ENCODE data around the gene SLC33A1.
"Not testable (repeated sequence)": the region's sequence is repeated elsewhere in the genome, so short reads cannot be mapped to it uniquely, and the experiment has no call there.

Gene SLC33A1

DNA sequence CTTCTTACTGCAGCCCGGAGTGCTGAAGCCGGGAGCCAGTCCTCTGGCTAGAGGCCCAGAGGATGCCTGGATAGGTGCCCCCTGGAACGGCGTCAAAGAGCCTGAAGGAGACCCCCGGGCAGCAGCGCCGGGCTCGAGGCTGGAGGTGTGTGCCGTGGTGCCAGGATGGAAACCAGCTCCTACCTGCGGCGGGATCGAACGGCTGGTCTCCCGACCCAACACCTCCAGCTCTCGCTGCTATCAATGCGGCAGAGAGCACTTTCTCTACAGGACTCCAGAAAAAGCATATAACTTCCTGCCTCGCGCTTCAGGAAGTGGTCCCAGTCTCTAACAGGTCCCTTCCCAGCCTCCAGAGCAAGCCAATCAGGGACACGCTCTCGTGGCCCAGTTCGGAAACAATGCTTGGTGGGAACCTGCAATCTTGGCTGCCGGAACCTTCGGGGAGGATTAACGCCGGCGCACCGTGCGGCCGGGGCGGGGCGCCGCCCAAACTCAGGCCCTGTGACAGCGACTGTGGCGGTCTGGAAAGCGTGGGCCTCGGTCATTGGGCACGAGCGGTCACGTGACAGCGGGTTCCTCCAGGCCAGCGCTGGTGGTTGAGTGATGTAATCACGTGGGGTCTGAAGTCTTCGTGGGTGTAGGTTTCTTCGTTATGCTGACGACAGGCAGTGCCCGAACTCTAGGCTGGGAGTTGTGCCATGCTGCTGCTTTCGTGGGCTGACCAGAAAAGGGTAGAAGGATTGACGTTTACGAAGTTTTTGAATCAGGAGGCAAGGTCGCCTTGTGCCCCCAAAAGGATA, at the start of gene SLC33A1:
SLC33A1 (minus strand) TSS at position 287 of the 800 bp plus-strand sequence. CDS start 430 bp downstream, outside the sequence.
- peak; percentile 98 for DNase-seq

DNA sequence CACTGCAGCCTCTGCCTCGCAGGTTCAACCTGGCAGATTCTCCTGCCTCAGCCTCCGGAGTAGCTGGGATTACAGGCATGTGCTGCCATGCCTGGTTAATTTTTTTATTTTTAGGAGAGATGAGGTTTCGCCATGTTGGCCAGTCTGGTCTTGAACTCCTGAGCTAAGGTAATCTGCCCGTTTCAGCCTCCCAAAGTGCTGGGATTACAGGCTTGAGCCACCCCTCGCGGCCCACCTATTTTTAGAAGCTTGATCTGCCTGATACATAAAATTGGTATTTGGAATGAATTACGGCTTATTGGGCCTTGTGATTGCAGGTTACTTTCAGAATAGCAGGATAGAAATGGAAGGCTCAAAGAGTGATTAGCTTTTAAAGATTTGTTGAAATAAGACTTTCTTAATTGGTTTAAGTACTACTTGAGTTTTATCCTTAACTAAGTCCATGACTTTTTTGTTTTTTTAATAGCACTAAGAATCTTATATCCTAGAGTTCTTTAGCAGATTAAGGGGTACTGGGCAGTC, 41.2 kb upstream of the SLC33A1 start:
- no peak for DNase-seq

DNA sequence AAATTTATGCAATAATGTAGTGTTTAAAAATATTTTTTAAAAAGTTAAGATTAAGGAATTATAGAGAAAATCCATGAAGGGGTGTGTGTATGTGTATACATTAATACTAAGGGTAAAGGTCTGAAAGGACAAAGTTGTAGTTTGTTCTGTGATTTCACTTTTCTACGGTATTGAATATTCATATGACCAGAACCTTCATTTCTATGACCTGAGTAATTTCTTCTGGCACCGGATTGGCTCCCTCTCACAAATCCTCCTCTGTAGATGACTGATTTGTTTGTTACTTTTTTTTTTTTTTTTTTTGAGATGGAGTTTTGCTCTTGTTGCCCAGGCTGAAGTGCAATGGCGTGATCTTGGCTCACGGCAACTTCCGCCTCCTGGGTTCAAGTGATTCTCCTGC, 37.1 kb upstream of the SLC33A1 start:
- DNase-seq, result no peak

DNA sequence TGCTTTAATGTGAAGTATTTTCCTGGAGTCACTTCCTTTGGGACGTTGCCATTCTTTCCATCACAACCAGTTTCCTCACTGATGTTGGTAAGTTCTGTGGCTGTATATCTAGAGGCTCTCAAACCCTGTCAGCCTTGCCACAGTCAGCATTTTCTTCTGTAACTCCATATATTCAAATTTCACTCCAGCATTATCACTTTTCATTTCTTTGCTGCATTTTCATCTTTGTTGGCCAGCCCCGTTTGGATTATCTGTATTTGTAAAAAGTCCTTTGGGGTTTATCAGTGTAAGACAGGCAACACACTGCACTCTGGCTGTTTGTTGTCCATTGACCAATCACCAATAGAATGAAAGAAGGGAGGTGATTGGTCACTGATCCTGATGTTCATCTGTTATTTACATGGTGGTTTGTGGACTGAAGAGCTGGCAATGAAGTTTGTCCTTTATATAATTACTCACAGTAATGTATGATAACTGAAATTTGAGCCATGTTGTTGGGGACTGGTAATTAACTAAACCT, 36.5 kb upstream of the SLC33A1 start:
- no peak for DNase-seq

DNA sequence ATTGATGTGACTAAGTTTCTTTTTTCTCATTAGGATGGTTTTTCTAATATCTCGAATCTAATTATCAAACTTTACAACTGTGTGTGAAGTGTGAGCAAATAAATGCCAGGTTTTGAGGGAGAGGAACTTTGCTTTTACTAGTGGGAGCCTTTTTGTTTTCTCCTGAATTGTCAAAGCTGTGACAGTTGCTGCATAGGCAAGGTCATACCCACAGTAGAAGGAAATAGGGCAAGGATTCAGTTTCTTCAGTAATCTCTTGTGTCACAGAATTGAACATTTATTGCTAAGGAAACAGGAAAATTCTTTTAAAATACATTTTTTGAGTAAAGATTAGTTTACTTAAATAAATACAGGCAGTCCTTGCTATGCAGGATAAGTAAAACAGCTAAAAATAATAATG, 35.7 kb upstream of the SLC33A1 start:
- DNase-seq, result no peak

DNA sequence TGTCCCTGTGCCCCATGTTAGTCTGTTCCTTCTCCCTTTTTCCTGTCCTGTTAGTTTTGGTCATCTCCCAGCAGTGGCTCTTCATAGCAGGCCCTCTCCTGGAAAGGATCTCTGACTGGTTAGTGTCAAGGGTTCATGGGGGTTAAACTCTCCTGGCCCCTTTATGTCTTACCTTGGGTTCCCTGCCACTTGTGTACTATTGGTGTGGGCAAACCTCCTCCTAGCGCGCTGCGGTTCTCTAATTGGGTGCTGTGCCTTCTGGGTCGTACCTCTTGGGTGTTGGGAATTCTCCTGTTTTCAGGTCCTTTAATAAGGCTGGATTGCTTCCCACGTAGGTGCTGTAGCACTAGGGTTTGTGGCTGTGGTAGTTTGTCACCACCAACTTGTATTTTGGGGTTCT, 35.0 kb upstream of the SLC33A1 start:
- no peak for DNase-seq

DNA sequence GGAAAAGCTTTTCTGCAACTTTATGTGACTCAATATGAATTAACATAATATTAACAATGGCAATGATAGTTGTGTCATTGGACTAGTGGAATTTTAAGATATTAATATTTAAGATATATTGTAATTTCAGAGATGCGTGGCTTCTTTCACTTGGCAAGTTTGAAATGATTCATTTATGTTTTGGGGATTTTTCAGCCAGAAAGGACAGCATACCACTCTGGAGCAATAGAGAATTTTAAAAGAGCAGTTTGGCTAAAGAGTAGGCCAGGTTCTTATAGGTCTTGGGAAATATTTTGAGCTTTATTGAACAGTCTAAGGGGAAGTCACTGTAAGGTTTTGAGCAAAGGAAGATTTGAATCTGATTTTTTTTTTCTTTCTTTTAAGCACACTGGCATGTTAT, 32.7 kb upstream of the SLC33A1 start:
- no peak for DNase-seq

DNA sequence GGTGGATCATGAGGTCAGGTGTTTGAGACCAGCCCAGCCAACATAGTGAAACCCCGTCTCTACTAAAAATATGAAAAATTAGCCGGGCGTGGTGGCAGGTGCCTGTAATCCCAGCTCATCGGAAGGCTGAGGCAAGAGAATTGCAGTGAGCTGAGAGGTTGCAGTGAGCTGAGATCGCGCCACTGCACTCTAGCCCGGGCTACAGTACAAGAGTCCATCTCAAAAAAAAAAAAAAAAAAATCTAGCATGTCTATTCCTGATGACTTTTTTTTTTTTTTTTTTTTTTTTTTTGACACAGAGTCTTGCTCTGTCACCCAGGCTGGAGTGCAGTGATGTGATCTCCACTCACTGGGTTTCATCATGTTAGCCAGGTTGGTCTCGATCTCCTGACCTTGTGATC, 32.1 kb upstream of the SLC33A1 start:
- DNase-seq, result not testable (repeated sequence)

DNA sequence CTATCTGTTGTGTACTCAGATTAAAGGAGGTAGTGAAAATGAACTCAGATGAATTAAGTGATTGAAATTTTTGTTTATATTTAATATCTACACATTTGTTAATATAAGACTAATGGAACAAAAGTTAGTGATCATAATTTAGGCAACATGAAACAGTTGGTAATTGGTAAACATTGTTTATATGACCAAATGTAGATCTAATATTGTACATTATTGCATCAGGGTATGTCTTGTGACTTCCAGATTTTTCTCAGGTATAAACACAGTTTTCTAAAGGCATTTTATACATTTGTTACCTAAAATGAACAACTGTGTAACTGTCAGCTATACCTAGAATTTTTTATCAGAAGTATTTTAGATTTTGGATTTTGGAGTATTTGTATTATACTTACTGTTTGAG, 31.1 kb upstream of the SLC33A1 start:
- no peak for DNase-seq

DNA sequence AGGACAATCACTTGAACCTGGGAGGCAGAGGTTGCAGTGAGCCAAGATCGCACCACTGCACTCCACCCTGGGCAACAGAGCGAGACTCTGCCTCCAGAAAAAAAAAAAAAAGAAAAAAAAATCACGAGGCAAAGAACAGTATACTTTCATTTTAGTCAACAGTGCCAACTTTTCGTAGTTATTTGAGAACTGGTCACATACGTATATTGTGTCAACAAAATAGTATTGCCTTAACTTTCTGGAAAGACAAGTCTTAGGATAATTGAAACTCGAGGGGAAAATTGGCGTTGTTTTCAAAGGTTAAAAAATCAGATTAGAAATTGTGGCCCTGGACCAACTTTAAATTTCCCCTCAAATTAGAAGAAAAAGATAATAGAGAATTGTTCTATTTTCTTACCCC, 30.1 kb upstream of the SLC33A1 start:
- no peak for DNase-seq

DNA sequence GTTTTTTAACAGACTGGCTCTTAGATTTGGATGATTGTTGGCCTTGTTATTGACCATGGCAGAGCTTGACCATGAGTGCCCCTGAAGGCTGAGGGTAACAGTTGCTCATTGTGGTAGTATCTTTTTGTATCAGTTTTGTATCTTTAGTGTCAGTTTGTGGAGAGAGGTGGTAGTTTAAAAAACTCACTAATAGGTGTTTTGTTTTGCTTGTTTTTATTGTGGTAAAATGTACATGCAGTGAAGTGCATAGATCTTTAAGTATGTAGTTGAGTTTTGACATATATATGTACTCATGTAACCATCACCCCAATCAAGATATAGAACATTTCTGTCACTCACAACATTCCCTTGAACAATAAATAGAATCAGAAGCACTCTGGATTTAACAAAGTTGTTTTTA, 26.1 kb upstream of the SLC33A1 start:
- DNase-seq, result no peak

DNA sequence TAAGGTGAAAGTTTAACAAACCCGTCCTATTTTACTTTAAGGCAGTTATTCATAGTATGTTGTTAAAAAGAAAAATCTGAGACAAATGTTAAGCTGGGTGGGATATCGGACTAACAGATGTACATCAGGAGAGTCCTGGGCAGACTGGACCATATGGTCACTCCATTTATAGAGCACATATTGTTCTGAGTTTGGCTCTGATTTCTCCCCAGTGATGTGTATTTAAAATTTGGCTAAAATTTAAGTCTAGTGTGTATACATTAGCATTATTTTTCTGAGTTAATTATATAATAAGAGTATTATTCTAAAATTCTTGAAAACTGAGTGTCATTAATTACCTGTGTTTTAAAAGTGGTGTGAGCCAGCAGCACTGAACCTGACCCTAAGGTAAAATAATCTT, 22.3 kb upstream of the SLC33A1 start:
- DNase-seq, result no peak

DNA sequence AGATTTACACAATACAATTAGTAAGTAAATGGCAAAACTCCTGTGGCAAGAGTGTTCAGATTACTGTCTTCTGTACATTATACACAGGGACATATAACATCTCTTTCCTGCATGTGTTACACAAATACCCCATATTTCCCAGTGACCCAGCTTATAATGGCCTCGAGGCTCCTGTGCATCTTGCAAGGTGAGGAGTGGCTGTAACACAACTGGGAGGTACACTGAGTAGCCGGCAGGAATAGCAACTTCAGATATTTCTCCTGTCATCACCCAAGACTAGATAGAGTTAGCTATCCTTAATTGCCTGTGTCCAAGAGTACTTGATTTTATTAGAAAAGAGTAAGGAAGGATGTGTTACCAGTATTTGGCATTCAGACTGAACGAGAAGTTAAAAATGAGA, 21.8 kb upstream of the SLC33A1 start:
- DNase-seq, result no peak

DNA sequence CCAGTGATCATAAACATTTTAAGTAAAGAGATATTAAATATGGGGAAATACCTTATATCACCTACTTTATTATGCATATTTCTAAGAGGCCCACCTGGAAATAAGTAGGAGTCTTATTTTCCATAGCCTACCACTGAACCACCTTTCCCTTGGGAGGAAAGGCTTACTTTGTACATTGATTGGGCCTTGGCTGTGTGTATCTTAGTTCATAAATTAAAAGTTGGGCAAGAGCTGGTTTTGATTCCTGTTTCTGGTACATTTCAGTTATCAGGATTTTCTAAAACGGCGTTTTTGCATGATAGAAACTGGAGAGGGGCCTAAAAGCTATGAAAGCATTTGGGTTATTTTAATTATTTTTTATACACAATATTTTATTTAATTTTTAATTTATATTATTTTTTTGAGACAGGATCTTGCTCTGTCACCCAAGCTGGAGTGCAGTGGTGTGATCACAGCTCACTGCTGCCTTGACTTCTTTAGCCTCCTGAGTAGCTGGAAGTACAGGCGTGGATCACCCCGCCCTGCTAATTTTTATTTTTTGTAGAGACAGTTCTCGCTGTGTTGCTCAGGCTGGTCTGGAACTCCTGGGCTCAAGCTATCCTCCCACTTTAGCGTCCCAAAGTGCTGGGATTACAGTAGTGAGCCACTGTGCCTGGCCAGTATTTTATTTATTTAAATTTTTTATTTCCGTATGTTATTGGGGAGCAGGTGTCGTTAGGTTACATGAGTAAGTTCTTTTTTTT, 18.8 kb upstream of the SLC33A1 start:
- no peak for DNase-seq

DNA sequence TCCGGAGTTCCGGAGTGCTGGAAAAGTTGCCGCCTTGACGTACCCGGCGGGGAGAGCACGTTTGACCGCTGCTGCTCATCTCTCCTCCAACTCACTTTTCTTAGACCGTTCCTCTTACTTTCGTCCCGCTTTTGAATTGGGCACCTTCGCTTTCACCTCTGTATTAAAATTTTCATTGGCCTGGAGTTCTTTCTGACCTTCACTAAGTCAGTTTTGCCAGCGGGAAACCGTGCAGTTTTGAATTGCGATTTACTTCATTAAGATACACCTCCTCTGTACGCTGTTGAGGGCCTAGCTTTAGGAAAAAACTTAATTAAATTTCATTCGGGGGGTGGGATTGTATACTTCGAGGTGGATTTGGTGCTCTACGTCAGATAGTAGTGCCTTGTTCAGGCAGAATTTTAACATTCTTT, 17.5 kb upstream of the SLC33A1 start:
- DNase-seq, result no peak

DNA sequence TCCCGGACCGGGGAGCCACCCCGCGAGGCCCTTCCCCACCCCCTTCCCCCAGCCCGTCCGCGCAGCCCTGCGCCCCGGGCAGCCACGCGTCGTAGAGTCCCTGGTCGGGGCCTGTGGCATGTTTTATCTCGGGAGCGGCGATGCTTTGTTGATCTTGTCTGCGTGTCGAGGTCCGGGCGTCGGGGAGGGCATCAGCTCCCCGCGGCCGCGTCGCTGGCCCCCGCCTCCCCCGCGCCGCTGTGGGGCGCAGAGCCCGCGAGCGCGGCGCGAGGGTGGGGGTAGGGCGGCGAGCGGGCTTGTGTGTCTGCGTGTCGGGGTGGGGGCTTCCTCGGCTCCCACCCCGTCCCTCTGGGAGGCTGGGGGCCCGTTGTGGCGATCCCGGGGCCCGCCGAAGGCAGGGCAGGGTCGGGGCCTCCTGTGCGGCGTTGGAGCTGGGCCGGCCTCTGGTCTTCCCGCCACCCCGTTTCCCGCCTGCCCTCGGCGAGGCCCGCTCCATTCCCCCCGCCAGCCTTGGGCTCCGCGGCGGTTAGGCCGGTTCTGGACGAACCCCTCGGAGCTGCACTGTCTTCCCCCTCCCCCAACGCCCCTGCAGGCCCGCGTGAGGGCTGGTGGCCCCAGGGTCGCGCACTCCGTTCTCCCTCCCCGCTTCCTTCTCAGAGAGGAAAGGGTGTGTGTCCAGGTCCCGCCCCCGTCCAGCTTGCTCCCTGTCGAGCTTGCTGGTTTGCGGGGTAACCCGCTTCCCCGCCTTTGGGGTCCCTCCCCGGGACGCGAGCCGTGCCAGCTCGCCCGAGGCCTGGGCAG, 16.9 kb upstream of the SLC33A1 start:
- no peak for DNase-seq

DNA sequence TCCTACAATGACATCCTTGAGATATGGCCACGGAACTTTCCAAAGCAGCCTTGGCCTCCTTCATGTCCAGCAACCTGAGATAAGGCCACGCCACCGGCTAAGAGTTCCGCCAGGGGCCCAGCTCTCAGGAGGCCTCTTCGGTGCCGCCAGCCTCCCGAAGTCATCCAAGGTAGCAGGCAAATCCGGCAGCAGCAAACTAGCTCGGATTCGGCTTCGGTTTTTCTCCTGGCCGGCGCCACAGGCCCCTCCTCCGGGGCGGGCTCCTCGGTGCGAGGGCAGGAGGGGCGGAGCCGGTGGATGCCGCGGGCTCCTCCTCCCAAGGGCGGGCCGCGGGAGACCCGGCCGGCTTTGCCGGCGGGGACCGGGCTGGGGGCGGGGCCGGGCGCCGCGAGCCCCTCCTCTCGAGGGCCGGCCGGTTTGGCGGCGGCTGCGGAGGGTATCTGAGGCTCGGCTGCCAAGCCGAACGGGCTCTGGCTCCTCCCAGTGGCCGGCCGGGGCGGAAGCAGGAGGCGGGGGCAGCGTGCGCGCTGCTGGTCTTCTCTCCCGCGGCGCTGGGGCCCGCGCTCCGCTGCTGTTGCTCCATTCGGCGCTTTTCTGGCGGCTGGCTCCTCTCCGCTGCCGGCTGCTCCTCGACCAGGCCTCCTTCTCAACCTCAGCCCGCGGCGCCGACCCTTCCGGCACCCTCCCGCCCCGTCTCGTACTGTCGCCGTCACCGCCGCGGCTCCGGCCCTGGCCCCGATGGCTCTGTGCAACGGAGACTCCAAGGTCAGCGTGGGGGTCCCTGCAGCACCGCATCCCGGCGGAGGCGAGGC, 16.1 kb upstream of the SLC33A1 start, which contains the start of gene GMPS:
GMPS (plus strand) TSS at position 518 of the 812 bp plus-strand sequence; CDS start at position 739, 221 bp downstream.
- DNase-seq, result peak; percentile 80

DNA sequence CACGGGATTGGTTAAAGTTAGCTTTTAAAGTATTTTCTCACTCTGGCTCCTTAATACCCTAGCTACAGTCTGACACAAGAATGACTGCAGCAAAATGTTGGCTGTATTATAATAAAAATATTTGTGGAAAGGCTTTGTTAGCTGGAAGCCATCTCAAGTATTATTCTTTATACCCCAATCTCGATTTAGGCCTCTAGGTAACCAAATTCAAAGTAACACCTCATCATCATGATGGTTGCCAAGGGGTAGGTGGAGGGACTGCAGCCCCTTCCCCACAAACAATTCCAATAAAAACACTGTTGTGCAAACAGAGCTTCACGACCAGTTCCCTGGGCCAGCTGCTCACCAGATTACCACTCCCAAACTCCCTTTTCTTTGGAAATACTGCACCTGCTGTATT, 15.5 kb upstream of the SLC33A1 start:
- DNase-seq, result no peak

DNA sequence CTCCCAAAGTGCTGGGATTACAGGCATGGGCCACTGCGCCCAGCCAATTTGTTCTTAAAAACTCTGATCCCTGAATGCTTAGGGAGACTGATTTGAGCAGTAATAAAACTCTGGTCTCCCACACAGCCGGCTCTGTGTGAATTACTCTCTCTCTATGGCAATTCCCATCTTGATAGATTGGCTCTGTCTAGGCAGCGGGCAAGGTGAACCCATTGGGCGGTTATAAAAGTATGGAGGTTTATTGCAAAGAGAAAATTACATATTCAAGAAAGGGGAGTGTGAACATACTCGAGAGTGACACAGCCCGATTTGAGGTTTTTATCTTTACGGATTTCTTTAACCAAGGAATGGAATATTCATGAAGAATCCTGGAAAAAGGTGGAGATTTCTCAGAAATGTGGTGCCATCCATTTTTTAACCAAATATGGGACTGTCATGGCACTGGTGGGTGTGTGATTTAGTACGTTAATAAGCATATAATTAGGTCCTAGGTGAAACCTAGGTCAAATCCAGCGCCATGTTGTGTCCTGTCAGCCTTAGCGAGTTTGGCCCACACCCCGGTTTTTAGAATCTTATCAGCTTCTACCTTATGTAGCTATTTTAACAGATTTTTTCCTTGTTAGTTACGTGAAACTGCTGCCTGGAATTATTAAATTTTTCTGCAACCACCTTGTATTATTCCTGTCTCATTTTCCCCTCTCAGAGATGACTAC, 9.0 kb upstream of the SLC33A1 start:
- DNase-seq, result no peak

DNA sequence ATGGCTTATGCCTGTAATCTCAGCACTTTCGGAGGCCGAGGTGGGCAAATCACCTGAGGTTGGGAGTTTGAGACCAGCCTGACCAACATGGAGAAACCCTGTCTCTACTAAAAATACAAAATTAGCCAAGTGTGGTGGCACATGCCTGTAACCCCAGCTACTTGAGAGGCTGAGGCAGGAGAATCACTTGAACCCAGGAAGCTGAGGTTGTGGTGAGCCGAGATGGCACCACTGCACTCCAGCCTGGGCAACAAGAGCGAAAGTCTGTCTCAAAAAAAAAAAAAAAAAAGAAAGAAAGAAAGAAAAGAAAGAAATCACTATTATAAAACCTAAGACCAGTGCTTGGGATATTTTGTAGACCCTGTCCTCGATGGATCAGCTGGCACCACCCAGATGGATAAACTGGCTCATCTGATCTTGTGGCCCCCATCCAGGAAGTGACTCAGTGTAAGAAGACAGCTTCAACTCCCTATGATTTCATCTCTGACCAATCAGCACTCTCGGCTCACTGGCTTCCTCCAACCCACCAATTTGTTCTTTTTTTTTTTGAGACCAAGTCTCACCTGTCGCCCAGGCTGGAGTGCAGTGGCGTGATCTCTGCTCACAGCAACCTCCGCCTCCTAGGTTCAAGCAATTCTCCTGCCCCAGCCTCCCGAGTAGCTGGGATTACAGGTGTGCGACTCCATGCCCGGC, 8.2 kb upstream of the SLC33A1 start:
- not testable (repeated sequence) for DNase-seq

All from NCI-H1694 (cell line).